ENCODE measurements around the gene TNFSF13.

GRCh38 chr17:7530023-7530900 lies 28.3 kb upstream of the TNFSF13 start:
- TF ChIP-seq CTCF (conservative IDR thresholded peaks at IDR 0.05; ENCODE audit: low read depth, low read length): no peak
- TF ChIP-seq, protein P1, sequence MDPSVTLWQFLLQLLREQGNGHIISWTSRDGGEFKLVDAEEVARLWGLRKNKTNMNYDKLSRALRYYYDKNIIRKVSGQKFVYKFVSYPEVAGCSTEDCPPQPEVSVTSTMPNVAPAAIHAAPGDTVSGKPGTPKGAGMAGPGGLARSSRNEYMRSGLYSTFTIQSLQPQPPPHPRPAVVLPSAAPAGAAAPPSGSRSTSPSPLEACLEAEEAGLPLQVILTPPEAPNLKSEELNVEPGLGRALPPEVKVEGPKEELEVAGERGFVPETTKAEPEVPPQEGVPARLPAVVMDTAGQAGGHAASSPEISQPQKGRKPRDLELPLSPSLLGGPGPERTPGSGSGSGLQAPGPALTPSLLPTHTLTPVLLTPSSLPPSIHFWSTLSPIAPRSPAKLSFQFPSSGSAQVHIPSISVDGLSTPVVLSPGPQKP (IDR thresholded peaks at IDR 0.05; ENCODE audit: borderline replicate concordance, low read depth, low read length): no peak
- TF ChIP-seq CEBPB (IDR thresholded peaks at IDR 0.05; ENCODE audit: low read depth, low read length): 0 out of 2 replicates have a peak, but pooled peaks have one; percentile 9
- TF ChIP-seq POLR2A (IDR thresholded peaks at IDR 0.05; ENCODE audit: low read depth, low read length): no peak
- no peak for TF ChIP-seq SMC3 (IDR thresholded peaks at IDR 0.05; ENCODE audit: low read depth, low read length)
- no peak for TF ChIP-seq MAZ (IDR thresholded peaks at IDR 0.05; ENCODE audit: borderline replicate concordance, low read depth, low read length)
- no peak for TF ChIP-seq RAD21 (IDR thresholded peaks at IDR 0.05; ENCODE audit: low read length)
- TF ChIP-seq RFX5 (IDR thresholded peaks at IDR 0.05; ENCODE audit: low read depth, low read length): no peak
- TF ChIP-seq MAFK (IDR thresholded peaks at IDR 0.05; ENCODE audit: low read depth, low read length): no peak
- TF ChIP-seq, protein P2, sequence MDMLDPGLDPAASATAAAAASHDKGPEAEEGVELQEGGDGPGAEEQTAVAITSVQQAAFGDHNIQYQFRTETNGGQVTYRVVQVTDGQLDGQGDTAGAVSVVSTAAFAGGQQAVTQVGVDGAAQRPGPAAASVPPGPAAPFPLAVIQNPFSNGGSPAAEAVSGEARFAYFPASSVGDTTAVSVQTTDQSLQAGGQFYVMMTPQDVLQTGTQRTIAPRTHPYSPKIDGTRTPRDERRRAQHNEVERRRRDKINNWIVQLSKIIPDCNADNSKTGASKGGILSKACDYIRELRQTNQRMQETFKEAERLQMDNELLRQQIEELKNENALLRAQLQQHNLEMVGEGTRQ (IDR thresholded peaks at IDR 0.05; ENCODE audit: low read depth, low read length): no peak
- TF ChIP-seq MXI1 (IDR thresholded peaks at IDR 0.05; ENCODE audit: borderline replicate concordance, low read depth, low read length): no peak
- TF ChIP-seq BHLHE40 (IDR thresholded peaks at IDR 0.05; ENCODE audit: low read depth, low read length): no peak

Measured in IMR-90 (cell line).